ENCODE measurements around the gene ELFN2. TPM values are rescaled to one million over a fixed set of nuclear protein-coding genes. Genes with fewer than 3 reads are reported as not detected.

The ELFN2 gene
- polyA plus RNA-seq, 1 donor from 2014 or later: 4.4 TPM

- Histone ChIP-seq H3K9me3 (ENCODE audit: low read length) (no peaks in the 10 kb centered on the region), H3K36me3 (ENCODE audit: insufficient read depth, low read length) (no peaks in the 10 kb centered on the region), H3F3A (ENCODE audit: insufficient read depth, low read length, poor library complexity, severe bottlenecking) (no peaks in the 10 kb centered on the region), H3K27ac (ENCODE audit: low read length) (no peak overlapping the region), H3K4me2 (ENCODE audit: low read length) (no peak overlapping the region), H3K9ac (ENCODE audit: low read length) (no peak overlapping the region), H2AFZ (ENCODE audit: low read depth, low read length) (no peak overlapping the region), H4K20me1 (ENCODE audit: insufficient read depth) (no peaks in the 10 kb centered on the region), H3K27me3 (ENCODE audit: insufficient read depth, low read depth, low read length) (no peaks in the 10 kb centered on the region), H3K9me2 (ENCODE audit: insufficient read depth, low read length) (no peaks in the 10 kb centered on the region), H3K79me2 (replicated peaks; ENCODE audit: insufficient read depth, low read length) (no peaks in the 10 kb centered on the region), H3K4me3 (ENCODE audit: low read length) (no peak overlapping the region)
- TF ChIP-seq EZH2 (IDR thresholded peaks at IDR 0.05; ENCODE audit: borderline replicate concordance, insufficient read depth, low read length, poor library complexity, severe bottlenecking) (no peak), SMC3 (conservative IDR thresholded peaks at IDR 0.05; ENCODE audit: poor library complexity) (no peak), MXI1 (conservative IDR thresholded peaks at IDR 0.05; ENCODE audit: poor library complexity, severe bottlenecking) (no peak), POLR2AphosphoS5 (IDR thresholded peaks at IDR 0.05) (no peak), EP300 (conservative IDR thresholded peaks at IDR 0.05; ENCODE audit: poor library complexity, severe bottlenecking) (no peak)
- TF ChIP-seq, protein P1, sequence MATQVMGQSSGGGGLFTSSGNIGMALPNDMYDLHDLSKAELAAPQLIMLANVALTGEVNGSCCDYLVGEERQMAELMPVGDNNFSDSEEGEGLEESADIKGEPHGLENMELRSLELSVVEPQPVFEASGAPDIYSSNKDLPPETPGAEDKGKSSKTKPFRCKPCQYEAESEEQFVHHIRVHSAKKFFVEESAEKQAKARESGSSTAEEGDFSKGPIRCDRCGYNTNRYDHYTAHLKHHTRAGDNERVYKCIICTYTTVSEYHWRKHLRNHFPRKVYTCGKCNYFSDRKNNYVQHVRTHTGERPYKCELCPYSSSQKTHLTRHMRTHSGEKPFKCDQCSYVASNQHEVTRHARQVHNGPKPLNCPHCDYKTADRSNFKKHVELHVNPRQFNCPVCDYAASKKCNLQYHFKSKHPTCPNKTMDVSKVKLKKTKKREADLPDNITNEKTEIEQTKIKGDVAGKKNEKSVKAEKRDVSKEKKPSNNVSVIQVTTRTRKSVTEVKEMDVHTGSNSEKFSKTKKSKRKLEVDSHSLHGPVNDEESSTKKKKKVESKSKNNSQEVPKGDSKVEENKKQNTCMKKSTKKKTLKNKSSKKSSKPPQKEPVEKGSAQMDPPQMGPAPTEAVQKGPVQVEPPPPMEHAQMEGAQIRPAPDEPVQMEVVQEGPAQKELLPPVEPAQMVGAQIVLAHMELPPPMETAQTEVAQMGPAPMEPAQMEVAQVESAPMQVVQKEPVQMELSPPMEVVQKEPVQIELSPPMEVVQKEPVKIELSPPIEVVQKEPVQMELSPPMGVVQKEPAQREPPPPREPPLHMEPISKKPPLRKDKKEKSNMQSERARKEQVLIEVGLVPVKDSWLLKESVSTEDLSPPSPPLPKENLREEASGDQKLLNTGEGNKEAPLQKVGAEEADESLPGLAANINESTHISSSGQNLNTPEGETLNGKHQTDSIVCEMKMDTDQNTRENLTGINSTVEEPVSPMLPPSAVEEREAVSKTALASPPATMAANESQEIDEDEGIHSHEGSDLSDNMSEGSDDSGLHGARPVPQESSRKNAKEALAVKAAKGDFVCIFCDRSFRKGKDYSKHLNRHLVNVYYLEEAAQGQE (IDR thresholded peaks at IDR 0.05; ENCODE audit: borderline replicate concordance): no peak
- TF ChIP-seq, protein P2, sequence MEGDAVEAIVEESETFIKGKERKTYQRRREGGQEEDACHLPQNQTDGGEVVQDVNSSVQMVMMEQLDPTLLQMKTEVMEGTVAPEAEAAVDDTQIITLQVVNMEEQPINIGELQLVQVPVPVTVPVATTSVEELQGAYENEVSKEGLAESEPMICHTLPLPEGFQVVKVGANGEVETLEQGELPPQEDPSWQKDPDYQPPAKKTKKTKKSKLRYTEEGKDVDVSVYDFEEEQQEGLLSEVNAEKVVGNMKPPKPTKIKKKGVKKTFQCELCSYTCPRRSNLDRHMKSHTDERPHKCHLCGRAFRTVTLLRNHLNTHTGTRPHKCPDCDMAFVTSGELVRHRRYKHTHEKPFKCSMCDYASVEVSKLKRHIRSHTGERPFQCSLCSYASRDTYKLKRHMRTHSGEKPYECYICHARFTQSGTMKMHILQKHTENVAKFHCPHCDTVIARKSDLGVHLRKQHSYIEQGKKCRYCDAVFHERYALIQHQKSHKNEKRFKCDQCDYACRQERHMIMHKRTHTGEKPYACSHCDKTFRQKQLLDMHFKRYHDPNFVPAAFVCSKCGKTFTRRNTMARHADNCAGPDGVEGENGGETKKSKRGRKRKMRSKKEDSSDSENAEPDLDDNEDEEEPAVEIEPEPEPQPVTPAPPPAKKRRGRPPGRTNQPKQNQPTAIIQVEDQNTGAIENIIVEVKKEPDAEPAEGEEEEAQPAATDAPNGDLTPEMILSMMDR (IDR thresholded peaks at IDR 0.05; ENCODE audit: poor library complexity, severe bottlenecking): no peak
Measured at GRCh38 chr22:37354261-37354660, 73.0 kb downstream of the ELFN2 start.

GRCh38 chr22:37353839-37354238 is 73.4 kb downstream of the ELFN2 start:
- Histone ChIP-seq H3K4me3 (ENCODE audit: low read length) (no peak overlapping the region), H3K27ac (ENCODE audit: low read length) (no peak overlapping the region)
- TF ChIP-seq, protein P2 (IDR thresholded peaks at IDR 0.05; ENCODE audit: poor library complexity, severe bottlenecking): no peak
- no peak for TF ChIP-seq EZH2 (IDR thresholded peaks at IDR 0.05; ENCODE audit: borderline replicate concordance, insufficient read depth, low read length, poor library complexity, severe bottlenecking)
- TF ChIP-seq EP300 (conservative IDR thresholded peaks at IDR 0.05; ENCODE audit: poor library complexity, severe bottlenecking): no peak
- no peak for TF ChIP-seq SMC3 (conservative IDR thresholded peaks at IDR 0.05; ENCODE audit: poor library complexity)
- TF ChIP-seq TAF1 (IDR thresholded peaks at IDR 0.05; ENCODE audit: low read depth): no peak
- TF ChIP-seq, protein P1 (IDR thresholded peaks at IDR 0.05; ENCODE audit: borderline replicate concordance): no peak

More at GRCh38 chr22:37353839-37354238, 73.4 kb downstream of the ELFN2 start:
- no peak overlapping the region for H3K4me2 ChIP-seq (ENCODE audit: low read length)
- H3F3A ChIP-seq (ENCODE audit: insufficient read depth, low read length, poor library complexity, severe bottlenecking): no peaks in the 10 kb centered on the region
- H3K27me3 ChIP-seq (ENCODE audit: insufficient read depth, low read depth, low read length): no peaks in the 10 kb centered on the region
- H3K9me2 ChIP-seq (ENCODE audit: insufficient read depth, low read length): no peaks in the 10 kb centered on the region
- H3K79me2 ChIP-seq (replicated peaks; ENCODE audit: insufficient read depth, low read length): no peaks in the 10 kb centered on the region
- no peaks in the 10 kb centered on the region for H4K20me1 ChIP-seq (ENCODE audit: insufficient read depth)
- H3K36me3 ChIP-seq (ENCODE audit: insufficient read depth, low read length): no peaks in the 10 kb centered on the region
- H3K9ac ChIP-seq (ENCODE audit: low read length): no peak overlapping the region
- H3K9me3 ChIP-seq (ENCODE audit: low read length): no peaks in the 10 kb centered on the region
- no peak overlapping the region for H2AFZ ChIP-seq (ENCODE audit: low read depth, low read length)

Measured in neural cell (in vitro differentiated cells).